Measurements from ENCODE around the gene CD151.
A peak's percentile ranks its signal among the peaks of the same experiment; 100 is the strongest.

Gene CD151

DNA sequence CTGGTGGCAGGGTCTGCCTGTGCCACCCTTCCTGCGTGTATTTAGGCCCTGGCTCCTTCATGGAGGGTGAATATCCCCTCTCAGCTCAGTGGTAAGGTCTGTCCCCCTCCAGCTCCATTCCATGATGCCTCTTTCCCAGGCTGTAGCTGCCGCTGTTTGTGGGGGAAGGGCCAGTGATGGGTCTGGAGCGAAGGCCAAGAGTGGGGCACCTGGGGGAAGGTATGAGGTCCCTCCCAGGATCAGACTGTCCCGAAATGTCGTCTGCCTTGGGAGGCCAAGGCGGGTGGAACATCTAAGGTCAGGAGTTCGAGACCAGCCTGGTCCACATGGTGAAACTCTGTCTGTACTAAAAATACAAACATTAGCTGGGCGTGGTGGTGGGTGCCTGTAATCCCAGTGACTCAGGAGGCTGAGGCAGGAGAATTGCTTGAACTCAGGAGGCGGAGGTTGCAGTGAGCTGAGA lies 1.1 kb downstream of the CD151 start:
- TF ChIP-seq POLR2AphosphoS5 (IDR thresholded peaks at IDR 0.05; ENCODE audit: low read depth, low read length) (no peak), TAF1 (IDR thresholded peaks at IDR 0.05; ENCODE audit: borderline replicate concordance, insufficient read depth, low read length) (no peak), FOXP2 (optimal IDR thresholded peaks at IDR 0.05; ENCODE audit: borderline replicate concordance, extremely low read depth, extremely low read length, insufficient read depth) (no peak), SIN3A (IDR thresholded peaks at IDR 0.05; ENCODE audit: borderline replicate concordance, insufficient read depth, low read length) (no peak)
- TF ChIP-seq, protein P1, sequence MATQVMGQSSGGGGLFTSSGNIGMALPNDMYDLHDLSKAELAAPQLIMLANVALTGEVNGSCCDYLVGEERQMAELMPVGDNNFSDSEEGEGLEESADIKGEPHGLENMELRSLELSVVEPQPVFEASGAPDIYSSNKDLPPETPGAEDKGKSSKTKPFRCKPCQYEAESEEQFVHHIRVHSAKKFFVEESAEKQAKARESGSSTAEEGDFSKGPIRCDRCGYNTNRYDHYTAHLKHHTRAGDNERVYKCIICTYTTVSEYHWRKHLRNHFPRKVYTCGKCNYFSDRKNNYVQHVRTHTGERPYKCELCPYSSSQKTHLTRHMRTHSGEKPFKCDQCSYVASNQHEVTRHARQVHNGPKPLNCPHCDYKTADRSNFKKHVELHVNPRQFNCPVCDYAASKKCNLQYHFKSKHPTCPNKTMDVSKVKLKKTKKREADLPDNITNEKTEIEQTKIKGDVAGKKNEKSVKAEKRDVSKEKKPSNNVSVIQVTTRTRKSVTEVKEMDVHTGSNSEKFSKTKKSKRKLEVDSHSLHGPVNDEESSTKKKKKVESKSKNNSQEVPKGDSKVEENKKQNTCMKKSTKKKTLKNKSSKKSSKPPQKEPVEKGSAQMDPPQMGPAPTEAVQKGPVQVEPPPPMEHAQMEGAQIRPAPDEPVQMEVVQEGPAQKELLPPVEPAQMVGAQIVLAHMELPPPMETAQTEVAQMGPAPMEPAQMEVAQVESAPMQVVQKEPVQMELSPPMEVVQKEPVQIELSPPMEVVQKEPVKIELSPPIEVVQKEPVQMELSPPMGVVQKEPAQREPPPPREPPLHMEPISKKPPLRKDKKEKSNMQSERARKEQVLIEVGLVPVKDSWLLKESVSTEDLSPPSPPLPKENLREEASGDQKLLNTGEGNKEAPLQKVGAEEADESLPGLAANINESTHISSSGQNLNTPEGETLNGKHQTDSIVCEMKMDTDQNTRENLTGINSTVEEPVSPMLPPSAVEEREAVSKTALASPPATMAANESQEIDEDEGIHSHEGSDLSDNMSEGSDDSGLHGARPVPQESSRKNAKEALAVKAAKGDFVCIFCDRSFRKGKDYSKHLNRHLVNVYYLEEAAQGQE (IDR thresholded peaks at IDR 0.05; ENCODE audit: insufficient read depth in 1 of 2, low read depth in 2 of 2, low read length in 2 of 2), result no peak

DNA sequence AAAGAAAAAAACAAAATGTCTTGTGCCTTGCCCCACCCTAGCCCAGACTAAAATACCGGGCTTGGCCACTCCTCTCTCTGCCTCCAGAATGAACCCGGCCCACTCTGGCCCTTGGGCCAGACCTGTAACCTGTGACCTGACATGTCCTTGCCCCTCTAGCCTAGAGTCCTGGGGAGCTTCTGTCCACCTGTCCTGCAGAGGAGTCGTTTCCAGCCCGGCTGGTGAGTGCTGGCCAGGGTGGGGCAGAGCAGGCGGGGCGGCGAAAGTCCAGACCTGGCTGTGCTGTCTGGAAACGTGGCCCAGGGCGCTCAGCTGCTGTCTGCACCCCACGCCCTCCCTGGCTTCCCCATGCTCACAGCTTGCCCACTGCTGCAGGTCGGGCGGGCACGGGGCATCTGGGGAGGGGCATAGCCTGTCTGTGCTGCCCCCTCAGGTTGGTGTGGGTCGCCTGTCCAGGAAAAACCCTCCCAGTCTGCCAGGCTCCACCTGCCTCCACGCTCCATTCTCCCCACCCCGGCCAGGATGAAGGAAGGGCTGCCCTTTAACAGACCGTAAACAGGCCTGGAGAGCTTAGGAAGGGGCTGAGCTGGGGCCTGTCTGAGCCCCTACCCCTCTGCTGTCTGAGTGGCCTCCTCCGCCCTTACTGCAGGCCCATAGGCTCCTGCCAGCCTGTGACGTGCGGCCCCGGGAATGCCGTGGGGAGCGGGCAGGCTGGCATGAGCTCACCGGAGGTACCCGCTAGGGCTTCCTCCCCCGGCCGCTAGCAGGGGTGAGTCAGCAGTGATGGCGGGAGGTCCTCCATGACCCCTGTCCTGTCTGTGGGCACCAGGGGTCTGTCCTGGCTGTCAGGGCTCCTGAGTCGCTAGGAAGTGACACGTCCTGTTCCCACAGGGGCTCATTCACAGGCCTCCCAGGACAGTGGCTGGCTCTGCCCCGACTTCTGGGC lies 1.9 kb downstream of the CD151 start:
- TF ChIP-seq FOXP2 (optimal IDR thresholded peaks at IDR 0.05; ENCODE audit: borderline replicate concordance, extremely low read depth, extremely low read length, insufficient read depth), result no peak
- TF ChIP-seq SIN3A (IDR thresholded peaks at IDR 0.05; ENCODE audit: borderline replicate concordance, insufficient read depth, low read length), result no peak
- TF ChIP-seq POLR2AphosphoS5 (IDR thresholded peaks at IDR 0.05; ENCODE audit: low read depth, low read length), result no peak; the same call in 1 of the 2 replicates
- TF ChIP-seq, protein P1 (IDR thresholded peaks at IDR 0.05; ENCODE audit: insufficient read depth in 1 of 2, low read depth in 2 of 2, low read length in 2 of 2), result no peak
- no peak for TF ChIP-seq TAF1 (IDR thresholded peaks at IDR 0.05; ENCODE audit: borderline replicate concordance, insufficient read depth, low read length)

DNA sequence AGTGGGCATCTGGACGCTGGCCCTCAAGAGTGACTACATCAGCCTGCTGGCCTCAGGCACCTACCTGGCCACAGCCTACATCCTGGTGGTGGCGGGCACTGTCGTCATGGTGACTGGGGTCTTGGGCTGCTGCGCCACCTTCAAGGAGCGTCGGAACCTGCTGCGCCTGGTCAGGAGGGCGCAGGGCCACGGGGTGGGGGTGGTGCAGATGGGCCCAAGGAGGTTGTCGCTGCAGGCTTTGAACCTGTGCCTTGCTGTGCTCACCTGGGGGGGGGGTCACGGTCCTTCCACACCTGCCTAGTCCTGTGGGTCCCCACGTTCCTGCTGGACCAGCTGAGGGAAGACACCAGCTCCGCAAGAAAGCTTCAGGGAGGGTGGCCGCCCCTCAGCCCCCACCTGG lies 3.5 kb downstream of the CD151 start:
- no peak for TF ChIP-seq FOXP2 (optimal IDR thresholded peaks at IDR 0.05; ENCODE audit: borderline replicate concordance, extremely low read depth, extremely low read length, insufficient read depth)
- TF ChIP-seq TAF1 (IDR thresholded peaks at IDR 0.05; ENCODE audit: borderline replicate concordance, insufficient read depth, low read length), result no peak
- TF ChIP-seq, protein P1 (IDR thresholded peaks at IDR 0.05; ENCODE audit: insufficient read depth in 1 of 2, low read depth in 2 of 2, low read length in 2 of 2), result no peak
- TF ChIP-seq SIN3A (IDR thresholded peaks at IDR 0.05; ENCODE audit: borderline replicate concordance, insufficient read depth, low read length), result no peak
- no peak; the same call in 1 of the 2 replicates for TF ChIP-seq POLR2AphosphoS5 (IDR thresholded peaks at IDR 0.05; ENCODE audit: low read depth, low read length)

DNA sequence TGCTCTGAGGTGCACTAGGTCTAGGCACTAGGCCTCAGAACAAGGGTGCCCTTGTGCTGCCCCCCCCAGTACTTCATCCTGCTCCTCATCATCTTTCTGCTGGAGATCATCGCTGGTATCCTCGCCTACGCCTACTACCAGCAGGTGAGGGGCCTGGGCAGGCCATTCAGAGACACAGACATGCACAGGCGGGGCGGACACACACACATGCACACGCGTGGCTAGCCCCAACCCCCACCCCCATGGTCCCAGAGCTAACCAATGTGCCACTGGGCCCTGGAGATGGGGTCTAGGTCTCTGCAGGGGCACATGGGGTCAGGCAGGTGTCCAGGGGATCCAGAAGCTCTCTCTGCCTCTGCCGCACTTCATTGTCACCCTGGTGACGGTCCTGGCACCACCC lies 3.9 kb downstream of the CD151 start:
- 0 out of 2 replicates have a peak, but pooled peaks have one; percentile 31 for TF ChIP-seq POLR2AphosphoS5 (IDR thresholded peaks at IDR 0.05; ENCODE audit: low read depth, low read length)
- TF ChIP-seq, protein P1 (IDR thresholded peaks at IDR 0.05; ENCODE audit: insufficient read depth in 1 of 2, low read depth in 2 of 2, low read length in 2 of 2), result no peak

All from PFSK-1 (cell line).